HG02678 (cell line): ENCODE measurements around the gene MAN1C1.

ENCODE experiments used
- ATAC-seq: cut with Tn5 transposase; IDR thresholded peaks from one replicate; pipeline ENCODE4 v1.9.1; 2021; ENCODE audit warnings: mild to moderate bottlenecking, moderate library complexity; ENCODE audit not compliant: unreplicated experiment

MAN1C1 gene

DNA sequence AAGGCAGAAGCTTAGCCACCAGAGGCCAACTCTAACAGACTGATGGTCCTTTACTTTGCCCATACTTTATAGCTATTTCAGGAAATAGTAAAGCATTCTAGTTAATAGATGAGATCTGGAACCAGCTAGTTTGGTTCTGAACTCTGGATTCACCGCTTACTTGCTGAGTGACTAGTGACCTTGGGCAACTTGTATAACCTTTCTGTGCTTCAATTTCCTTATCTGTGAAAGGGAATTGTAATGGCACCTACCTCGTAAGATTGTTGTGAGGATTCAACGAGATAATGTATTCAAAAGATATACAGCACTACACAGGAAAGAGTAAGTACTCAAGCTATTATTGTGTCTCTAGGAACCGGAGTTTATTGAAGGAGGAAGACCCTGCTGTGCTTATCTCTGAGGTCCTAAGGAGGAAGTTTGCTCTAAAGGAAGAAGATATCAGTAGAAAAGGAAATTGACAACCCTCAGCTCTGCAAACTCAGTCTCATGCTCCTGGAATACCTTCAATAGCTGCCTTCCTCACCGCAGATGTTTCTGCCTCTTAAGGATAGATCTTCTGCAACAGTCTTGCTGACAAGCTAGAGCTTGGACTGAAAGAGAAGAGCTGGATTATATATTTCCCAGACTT is 215.1 kb downstream of the MAN1C1 start:
- no peak for ATAC-seq

- no peak for ATAC-seq
Observed at GRCh38 chr1:25832336-25833037, 215.9 kb downstream of the MAN1C1 start.

DNA sequence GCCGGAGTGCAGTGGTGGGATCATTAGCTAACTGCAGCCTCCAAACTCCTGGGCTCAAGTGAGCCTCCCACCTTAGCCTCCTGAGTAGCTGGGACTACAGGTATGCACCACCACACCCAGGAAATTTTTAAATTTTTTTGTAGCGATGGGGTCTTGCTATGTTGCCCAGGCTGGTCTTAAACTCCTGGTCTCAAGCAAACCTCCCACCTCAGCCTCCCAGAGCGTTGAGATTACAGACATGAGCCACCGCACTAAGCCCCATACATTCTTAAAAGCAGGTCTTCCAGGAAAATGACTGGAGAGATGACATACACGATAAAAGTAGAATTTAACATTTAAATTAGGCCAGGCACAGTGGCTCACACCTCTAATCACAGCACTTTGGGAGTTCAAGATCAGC is 216.6 kb downstream of the MAN1C1 start:
- ATAC-seq: no peak
